Iris pigment epithelial cell (primary cell): ENCODE data around the gene NFASC.

Experiments used
- DNase-seq: peaks from one replicate; pipeline ENCODE4 v3.0.0-alpha.2; 2011; ENCODE audit warnings: low read depth

NFASC gene

GRCh38 chr1:204959836-204960235 lies 89.2 kb downstream of the NFASC start:
- DNase-seq = no peak

DNA sequence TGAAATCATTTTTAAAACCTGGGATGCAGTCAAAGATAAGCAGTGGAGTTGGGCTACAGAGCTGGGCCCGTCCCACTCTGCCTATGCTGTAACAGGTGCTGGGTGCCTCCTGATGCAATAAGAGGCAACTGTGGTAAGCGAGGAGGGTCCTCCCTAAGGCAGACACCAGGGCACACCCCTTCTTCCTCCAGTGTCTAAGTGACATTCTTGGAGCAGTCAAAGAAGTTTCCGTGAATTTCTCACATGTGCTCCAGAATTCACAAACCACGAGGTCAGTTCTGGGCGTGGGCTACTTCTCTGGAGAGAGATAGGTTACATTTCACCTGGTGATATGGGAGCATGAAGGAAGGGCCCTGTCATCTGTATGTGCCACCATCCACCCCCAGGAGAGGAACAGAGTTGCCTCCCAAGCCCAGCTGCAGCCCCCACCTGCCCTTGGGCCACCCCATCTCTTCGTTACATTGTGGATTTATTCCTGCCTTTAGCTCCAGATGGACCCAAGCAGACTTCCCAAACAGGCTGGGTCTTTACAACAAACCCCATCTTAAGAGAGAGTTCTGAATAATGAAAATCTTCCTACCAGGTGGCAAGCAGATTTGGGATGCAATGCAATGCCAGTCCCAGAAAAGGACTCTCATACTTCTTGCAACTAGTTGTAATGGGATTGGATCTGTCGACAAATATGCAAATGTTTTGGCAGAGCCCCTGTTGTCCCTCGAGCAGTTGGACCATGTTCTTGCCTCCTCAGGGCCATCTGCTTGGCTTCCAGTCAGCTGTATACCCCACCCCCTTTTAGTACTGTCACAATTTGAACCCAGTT lies 89.9 kb downstream of the NFASC start:
- no peak for DNase-seq

- no peak for DNase-seq
These were observed 91.2 kb downstream of the NFASC start for GRCh38 chr1:204961765-204962419.

GRCh38 chr1:204962742-204963632 lies 92.3 kb downstream of the NFASC start:
- no peak for DNase-seq

DNA sequence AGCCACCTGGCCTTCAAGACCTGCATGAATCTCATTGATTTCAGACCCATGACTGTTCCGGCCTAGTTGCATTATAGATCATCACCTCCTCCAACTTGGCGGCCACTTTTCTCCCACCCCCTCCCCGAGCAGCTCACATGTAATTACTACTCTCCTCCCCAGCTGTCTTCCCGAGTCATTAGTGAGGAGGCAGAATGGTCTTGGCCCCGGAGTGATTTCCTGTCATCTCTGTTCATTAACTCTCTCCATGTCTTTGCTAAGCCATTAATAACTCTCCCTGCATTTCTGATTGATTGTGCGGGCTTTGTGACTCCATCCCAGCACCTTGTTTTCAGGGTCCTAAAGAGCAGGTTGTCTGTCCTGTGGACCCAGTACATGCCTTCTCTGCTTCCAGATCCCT lies 96.8 kb downstream of the NFASC start:
- DNase-seq = no peak

- DNase-seq = no peak
These were observed 97.5 kb downstream of the NFASC start for GRCh38 chr1:204968135-204968534.

DNA sequence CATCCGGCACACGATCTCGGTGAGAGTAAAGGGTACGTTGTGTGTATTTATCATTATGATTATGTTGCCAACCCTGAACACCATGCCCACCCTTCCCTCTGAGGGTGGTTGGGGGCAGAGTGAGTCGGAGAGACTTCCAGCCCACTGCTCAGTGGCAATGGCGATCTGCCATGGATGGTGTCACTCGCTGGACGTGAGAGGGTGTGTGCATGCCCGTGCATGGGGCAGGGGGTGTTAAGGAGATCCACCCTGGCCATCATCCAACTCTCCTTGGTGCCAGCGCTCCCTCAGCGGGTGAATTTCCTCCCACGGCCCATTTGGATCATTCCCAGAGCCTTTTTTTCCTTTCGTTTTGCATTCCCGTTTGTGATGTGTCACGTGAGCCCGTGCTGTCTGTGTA lies 98.3 kb downstream of the NFASC start:
- DNase-seq = no peak

DNA sequence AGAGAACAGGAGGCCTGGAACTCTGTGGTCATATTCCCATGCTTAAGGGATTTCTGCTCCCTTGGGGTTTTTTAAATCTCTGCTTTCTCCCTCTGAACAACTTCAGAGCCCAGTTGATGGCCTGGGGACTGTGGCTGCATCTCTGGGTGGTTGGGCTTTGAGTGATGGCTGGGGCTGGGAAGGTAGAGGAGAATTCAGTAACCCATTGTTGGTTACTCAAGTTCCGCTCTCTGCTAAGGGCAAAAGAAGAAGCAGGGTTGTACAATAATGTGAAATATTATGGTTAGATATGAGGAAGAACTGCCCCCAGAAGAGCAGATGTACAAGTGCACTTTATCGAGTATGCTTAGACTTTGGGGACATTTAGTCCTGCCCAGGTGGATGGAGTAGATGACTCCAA lies 100.3 kb downstream of the NFASC start:
- no peak for DNase-seq

DNA sequence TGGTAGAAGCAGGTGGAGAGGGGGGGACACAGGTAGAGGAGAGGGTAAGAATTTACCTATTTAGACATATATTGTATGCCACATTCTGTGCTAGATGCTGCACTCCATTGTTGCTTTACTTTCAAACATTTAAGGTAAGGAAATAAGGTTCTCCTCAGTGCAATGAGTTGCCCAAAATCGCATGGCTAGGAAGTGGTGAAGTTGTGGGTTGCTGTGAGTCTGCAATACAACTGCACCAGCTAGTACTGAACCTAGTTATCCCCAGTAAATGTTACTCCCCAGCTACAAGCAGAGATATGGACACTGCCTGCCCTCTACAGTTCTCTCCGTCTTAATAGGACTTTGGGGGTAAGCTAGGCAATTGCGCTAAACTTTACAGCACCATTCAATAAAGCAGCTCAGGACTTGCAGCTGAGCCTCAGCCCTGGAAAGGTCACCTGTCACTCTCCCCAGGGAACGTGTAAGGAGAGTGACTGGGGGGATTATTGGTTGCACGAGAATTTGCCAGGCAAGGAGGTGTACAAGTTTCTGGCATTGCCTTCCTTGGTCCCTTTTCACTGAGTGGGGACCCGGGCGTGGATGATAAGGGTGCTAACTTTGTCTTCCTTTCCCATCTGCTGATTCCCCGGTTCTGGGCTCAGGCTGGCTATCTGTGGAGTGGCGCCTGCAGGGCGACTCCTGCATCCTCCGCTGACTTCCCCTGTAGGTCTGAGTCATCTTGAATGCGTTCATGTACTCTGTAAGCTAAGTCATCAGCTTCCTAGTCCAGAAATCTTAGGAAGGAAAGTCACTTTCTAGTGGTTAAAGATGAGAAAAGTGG lies 101.1 kb downstream of the NFASC start:
- DNase-seq = peak; percentile 78

GRCh38 chr1:204972426-204972825 lies 101.8 kb downstream of the NFASC start:
- DNase-seq = no peak

DNA sequence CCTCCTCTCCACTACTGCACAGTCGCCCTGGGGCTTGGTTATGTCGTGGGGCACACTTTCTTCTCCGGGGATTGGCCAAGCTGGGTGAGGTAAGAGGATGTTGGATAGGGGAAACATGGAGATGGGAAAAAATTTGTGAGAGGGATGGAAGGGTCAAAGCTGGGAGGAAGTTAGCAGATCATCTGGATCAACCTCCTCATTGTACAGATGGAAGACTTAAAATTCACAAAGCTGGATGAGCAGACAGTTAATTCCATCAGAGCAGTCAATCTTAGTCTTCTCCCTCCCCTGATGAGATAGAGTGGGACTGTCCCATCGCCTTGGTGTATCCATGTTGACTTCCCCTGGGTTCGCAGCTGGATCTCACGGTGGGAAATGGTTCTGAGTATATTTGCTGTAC lies 102.8 kb downstream of the NFASC start:
- no peak for DNase-seq

GRCh38 chr1:204974327-204974726 lies 103.7 kb downstream of the NFASC start:
- DNase-seq = no peak

- DNase-seq = no peak
These were observed 104.4 kb downstream of the NFASC start for GRCh38 chr1:204975021-204975420.

- peak; percentile 29 for DNase-seq
These were observed 105.0 kb downstream of the NFASC start for GRCh38 chr1:204975568-204976235.

DNA sequence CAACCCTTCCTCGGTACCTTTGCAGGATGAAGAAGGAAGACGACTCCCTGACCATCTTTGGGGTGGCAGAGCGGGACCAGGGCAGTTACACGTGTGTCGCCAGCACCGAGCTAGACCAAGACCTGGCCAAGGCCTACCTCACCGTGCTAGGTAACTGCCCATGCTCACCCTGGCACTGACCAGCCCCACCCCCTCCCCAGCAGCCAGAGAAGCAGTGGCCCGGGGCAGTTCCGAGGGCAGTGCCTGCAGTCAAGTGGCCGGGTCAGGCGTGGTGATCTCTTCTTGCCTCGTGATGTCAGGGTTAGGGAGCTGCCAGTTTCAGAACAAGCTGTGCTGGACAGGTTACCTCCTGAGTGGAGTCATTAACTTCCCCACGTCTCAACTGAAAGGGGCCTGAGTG lies 106.0 kb downstream of the NFASC start:
- DNase-seq = no peak

DNA sequence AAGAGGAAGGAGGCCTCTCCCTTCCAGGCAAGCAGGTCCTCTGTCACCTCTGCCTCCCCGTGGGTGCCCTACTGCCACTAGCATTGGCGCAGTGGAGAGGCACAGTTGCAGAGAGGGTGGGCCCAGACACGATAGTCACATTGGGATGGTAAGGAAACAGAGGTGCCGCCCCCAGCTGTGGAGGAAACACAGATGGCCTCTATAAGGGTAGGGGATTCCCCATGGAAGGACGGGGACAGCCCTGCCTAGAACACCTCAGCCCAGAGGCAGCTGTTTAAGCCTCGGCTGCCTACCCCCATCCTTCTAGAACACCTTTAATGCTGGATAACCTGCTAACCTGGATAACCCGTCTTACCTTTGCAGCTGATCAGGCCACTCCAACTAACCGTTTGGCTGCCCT lies 106.7 kb downstream of the NFASC start:
- no peak for DNase-seq

GRCh38 chr1:204978782-204979181 lies 108.1 kb downstream of the NFASC start:
- DNase-seq = no peak

GRCh38 chr1:204979306-204979705 lies 108.6 kb downstream of the NFASC start:
- no peak for DNase-seq

GRCh38 chr1:204979891-204980649 lies 109.4 kb downstream of the NFASC start:
- no peak for DNase-seq

- DNase-seq = no peak
These were observed 110.3 kb downstream of the NFASC start for GRCh38 chr1:204980840-204981405.
